ENCODE data around the gene NCOA7.

Gene NCOA7

DNA sequence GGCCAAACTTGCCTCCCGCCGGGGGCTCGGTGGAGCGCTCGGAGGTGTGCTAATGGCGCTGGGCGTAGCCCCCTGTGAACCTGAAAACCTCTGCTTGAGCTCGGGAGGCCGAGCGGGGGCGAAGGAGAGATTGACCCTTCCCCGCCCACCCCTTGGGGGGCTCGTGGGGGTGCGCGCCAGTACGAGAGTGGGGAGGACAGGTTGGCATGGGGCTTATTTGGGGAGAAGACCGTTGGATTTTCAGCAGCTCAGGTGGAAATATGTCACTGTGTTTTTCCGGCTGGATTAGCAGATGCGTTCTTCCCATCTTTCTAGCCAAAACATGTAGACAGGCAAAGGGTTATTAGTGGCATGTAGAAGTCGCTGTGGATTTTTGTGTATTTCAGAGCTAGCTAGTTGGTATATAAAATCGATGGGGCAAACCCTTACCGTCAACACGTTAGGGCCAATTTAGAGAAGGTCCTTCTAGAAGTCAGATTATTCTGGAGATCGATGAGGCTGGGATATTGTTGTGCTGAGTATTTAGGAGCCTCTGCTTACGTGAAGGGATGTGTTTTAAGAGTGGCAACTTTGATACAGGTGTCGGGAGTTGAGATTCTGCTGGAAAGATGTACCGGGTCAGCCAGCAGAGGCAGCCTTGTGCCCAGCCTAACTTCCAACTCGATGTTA lies 525 bp downstream of the NCOA7 start:
- peaks cover 72% of the 10 kb centered on the region for H3K79me2 ChIP-seq (ENCODE audit: control insufficient read depth, low read length)

DNA sequence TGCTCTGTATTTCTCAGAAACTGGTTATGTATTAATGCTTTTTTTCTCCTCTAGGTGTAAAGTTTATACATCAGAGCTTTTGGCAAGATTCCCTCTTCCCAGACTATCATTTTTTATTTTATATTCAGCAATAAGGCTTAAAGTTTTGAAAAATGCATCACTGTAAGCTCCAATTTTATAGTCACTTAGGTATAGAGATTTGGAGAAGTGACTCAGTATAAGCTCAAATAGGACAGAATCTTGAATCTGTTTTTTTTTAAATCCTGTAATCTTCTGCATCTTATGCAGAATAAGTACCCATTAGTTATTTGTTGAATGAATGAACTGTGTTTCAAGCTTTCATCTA lies 1.0 kb downstream of the NCOA7 start:
- H3K27me3 ChIP-seq (ENCODE audit: control insufficient read depth, low read length) = no peaks in the 10 kb centered on the region
- peaks cover 77% of the 10 kb centered on the region for H3K79me2 ChIP-seq (ENCODE audit: control insufficient read depth, low read length)
- H3K4me3 ChIP-seq (ENCODE audit: low read length) = peak overlapping the region; percentile 93
- peaks cover 29% of the 10 kb centered on the region for H3F3A ChIP-seq (ENCODE audit: control insufficient read depth, insufficient read depth)
- H3K36me3 ChIP-seq (ENCODE audit: control insufficient read depth, low read length) = peaks cover 56% of the 10 kb centered on the region
- peak overlapping the region; percentile 93 for H3K27ac ChIP-seq (ENCODE audit: low read depth, low read length)
- H3K9me3 ChIP-seq (ENCODE audit: control insufficient read depth, insufficient read depth, low read length) = no peaks in the 10 kb centered on the region
- no peak for TF ChIP-seq EZH2phosphoT487 (IDR thresholded peaks at IDR 0.05; ENCODE audit: borderline replicate concordance, low read length)
- TF ChIP-seq, protein P1, sequence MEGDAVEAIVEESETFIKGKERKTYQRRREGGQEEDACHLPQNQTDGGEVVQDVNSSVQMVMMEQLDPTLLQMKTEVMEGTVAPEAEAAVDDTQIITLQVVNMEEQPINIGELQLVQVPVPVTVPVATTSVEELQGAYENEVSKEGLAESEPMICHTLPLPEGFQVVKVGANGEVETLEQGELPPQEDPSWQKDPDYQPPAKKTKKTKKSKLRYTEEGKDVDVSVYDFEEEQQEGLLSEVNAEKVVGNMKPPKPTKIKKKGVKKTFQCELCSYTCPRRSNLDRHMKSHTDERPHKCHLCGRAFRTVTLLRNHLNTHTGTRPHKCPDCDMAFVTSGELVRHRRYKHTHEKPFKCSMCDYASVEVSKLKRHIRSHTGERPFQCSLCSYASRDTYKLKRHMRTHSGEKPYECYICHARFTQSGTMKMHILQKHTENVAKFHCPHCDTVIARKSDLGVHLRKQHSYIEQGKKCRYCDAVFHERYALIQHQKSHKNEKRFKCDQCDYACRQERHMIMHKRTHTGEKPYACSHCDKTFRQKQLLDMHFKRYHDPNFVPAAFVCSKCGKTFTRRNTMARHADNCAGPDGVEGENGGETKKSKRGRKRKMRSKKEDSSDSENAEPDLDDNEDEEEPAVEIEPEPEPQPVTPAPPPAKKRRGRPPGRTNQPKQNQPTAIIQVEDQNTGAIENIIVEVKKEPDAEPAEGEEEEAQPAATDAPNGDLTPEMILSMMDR (IDR thresholded peaks at IDR 0.05; ENCODE audit: low read depth, low read length, poor library complexity, severe bottlenecking) = no peak
- no peaks in the 10 kb centered on the region for H4K20me1 ChIP-seq (ENCODE audit: control insufficient read depth, insufficient read depth, low read depth, low read length)
- peak overlapping the region; percentile 100 for H3K4me2 ChIP-seq (ENCODE audit: low read length)
- H3K4me1 ChIP-seq (ENCODE audit: control insufficient read depth, low read length) = peaks cover 72% of the 10 kb centered on the region
- no peaks in the 10 kb centered on the region for H3K9me2 ChIP-seq (replicated peaks; ENCODE audit: control insufficient read depth, low read length)

More for the DNA sequence above, 525 bp downstream of the NCOA7 start:
- H3K27ac ChIP-seq (ENCODE audit: low read depth, low read length) = peak overlapping the region; percentile 93
- H3K9me3 ChIP-seq (ENCODE audit: control insufficient read depth, insufficient read depth, low read length) = no peaks in the 10 kb centered on the region
- H3K4me3 ChIP-seq (ENCODE audit: low read length) = peak overlapping the region; percentile 93
- H4K20me1 ChIP-seq (ENCODE audit: control insufficient read depth, insufficient read depth, low read depth, low read length) = no peaks in the 10 kb centered on the region
- peaks cover 56% of the 10 kb centered on the region for H3K36me3 ChIP-seq (ENCODE audit: control insufficient read depth, low read length)
- TF ChIP-seq EZH2phosphoT487 (IDR thresholded peaks at IDR 0.05; ENCODE audit: borderline replicate concordance, low read length) = no peak
- TF ChIP-seq, protein P1 (IDR thresholded peaks at IDR 0.05; ENCODE audit: low read depth, low read length, poor library complexity, severe bottlenecking) = peak; percentile 81
- H3K4me2 ChIP-seq (ENCODE audit: low read length) = peak overlapping the region; percentile 100
- peaks cover 29% of the 10 kb centered on the region for H3F3A ChIP-seq (ENCODE audit: control insufficient read depth, insufficient read depth)
- H3K27me3 ChIP-seq (ENCODE audit: control insufficient read depth, low read length) = no peaks in the 10 kb centered on the region
- peaks cover 67% of the 10 kb centered on the region for H3K4me1 ChIP-seq (ENCODE audit: control insufficient read depth, low read length)
- H3K9me2 ChIP-seq (replicated peaks; ENCODE audit: control insufficient read depth, low read length) = no peaks in the 10 kb centered on the region

DNA sequence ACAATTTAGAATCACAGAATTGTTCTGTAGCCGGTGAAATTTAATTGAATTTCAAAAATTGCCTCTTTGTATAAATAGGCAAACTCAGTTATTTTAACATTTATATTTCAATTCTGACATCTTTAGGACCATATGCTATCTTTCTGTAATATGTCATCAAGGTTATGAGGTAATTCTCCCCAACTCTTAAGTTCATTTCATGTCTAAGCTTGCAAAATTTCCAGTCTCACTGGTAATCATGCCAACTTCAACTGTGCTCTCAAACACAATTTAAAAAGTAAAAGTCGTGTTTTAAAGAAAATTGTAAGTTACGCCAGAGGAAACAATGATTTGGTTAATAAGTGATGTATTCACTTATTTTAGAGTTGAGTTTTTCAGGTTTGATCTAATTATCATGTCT lies 1.4 kb downstream of the NCOA7 start:
- H3K4me3 ChIP-seq (ENCODE audit: low read length) = peak overlapping the region; percentile 93
- H3F3A ChIP-seq (ENCODE audit: control insufficient read depth, insufficient read depth) = peaks cover 30% of the 10 kb centered on the region

More for the DNA sequence above, 1.4 kb downstream of the NCOA7 start:
- H3K9me3 ChIP-seq (ENCODE audit: control insufficient read depth, insufficient read depth, low read length) = no peaks in the 10 kb centered on the region
- no peaks in the 10 kb centered on the region for H3K27me3 ChIP-seq (ENCODE audit: control insufficient read depth, low read length)
- H3K79me2 ChIP-seq (ENCODE audit: control insufficient read depth, low read length) = peaks cover 81% of the 10 kb centered on the region
- TF ChIP-seq, protein P1 (IDR thresholded peaks at IDR 0.05; ENCODE audit: low read depth, low read length, poor library complexity, severe bottlenecking) = no peak
- no peak for TF ChIP-seq EZH2phosphoT487 (IDR thresholded peaks at IDR 0.05; ENCODE audit: borderline replicate concordance, low read length)
- H3K4me1 ChIP-seq (ENCODE audit: control insufficient read depth, low read length) = peaks cover 76% of the 10 kb centered on the region
- H3K4me2 ChIP-seq (ENCODE audit: low read length) = peak overlapping the region; percentile 100
- peak overlapping the region; percentile 93 for H3K27ac ChIP-seq (ENCODE audit: low read depth, low read length)
- no peaks in the 10 kb centered on the region for H3K9me2 ChIP-seq (replicated peaks; ENCODE audit: control insufficient read depth, low read length)
- peaks cover 58% of the 10 kb centered on the region for H3K36me3 ChIP-seq (ENCODE audit: control insufficient read depth, low read length)
- H4K20me1 ChIP-seq (ENCODE audit: control insufficient read depth, insufficient read depth, low read depth, low read length) = no peaks in the 10 kb centered on the region
